ENCODE data around the gene ZC3H11A.

GRCh38 chr1:203792486-203792885 lies 2.9 kb upstream of the ZC3H11A start:
- TF ChIP-seq CTCF (IDR thresholded peaks at IDR 0.05) (no peak), POLR2A (IDR thresholded peaks at IDR 0.05) (no peak), EP300 (IDR thresholded peaks at IDR 0.05) (no peak), POLR2AphosphoS5 (IDR thresholded peaks at IDR 0.05) (no peak)
